ENCODE measurements around the gene NCF2.

NCF2 gene

DNA sequence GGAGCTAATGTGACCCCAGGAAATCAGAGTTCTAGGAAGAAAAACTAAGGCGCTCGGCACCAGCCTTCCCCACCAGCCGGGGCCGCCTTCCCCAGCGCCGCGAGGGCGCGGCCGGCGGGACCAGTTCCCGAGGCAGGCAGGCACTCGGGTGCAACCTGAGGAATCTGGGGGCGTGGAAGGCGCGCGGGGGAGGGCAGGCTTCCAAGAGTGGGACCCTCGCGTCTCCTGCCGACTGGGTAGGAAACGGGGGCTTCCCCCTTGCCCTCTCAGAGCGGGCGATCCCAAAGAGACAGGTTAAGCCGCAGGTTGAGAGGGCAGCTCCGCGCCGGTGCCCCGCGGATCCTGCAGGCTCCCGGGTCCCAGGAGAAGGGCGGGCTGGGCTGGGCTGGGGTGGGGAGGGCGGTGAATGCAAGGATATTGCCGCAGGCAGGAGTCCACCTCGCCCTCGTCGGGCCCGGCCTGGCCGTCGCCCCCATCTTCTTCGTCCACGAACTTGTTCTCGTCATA, 44.9 kb upstream of the NCF2 start:
- Histone ChIP-seq H3K27me3 (peaks cover 2% of the 10 kb centered on the region), H3K9me3 (no peaks in the 10 kb centered on the region), H3K4me1 (ENCODE audit: control insufficient read depth in 1 of 2, insufficient read depth in 1 of 2, low read depth in 1 of 2, low read length in 1 of 2) (peaks cover 51 to 59% of the 10 kb centered on the region in 2 experiments), H3K36me3 (peaks cover 28% of the 10 kb centered on the region), H3K4me3 (ENCODE audit: low read depth in 1 of 2, low read length in 1 of 2) (peak overlapping the region; percentile 71 to 77), H3K27ac (peak overlapping the region; percentile 98)
- no peak for TF ChIP-seq CTCF (IDR thresholded peaks at IDR 0.05)

DNA sequence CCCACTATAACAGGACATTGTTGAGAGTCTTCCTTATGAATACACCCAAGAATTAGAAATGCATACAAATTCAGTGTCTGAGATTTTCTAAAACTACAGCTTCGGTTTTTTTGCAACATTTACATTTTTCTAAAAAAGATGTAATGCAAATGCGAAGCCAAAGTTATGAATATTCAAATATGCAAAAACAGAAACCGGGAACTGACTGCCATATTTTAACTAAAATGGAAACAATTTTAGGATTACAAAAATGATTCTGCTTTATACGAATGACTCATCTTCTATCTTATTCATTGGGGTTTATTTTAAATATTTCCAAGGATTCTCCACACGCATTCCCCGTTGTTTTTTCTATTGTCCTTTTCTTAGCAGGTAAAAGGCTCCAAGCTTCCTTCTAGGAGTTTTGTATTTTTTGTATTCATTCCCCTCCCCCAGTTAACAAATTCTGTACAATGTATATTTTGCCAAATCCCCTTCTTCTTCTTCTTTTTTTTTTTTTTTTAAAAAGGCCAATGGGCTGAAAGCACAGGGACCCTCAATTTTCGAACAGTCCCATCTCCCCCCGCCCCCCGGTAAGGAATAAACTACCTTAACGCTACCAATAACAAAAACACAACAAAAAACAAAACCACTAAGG, 44.3 kb upstream of the NCF2 start:
- H3K27ac ChIP-seq, result peak overlapping the region; percentile 98
- H3K36me3 ChIP-seq, result peaks cover 34% of the 10 kb centered on the region
- H3K27me3 ChIP-seq, result peaks cover 2% of the 10 kb centered on the region
- peak overlapping the region; percentile 71 to 77 for H3K4me3 ChIP-seq (ENCODE audit: low read depth in 1 of 2, low read length in 1 of 2)
- H3K4me1 ChIP-seq (ENCODE audit: control insufficient read depth in 1 of 2, insufficient read depth in 1 of 2, low read depth in 1 of 2, low read length in 1 of 2), result peaks cover 57 to 64% of the 10 kb centered on the region in 2 experiments
- no peak for TF ChIP-seq CTCF (IDR thresholded peaks at IDR 0.05)
- no peaks in the 10 kb centered on the region for H3K9me3 ChIP-seq

GRCh38 chr1:183633676-183634343, 43.6 kb upstream of the NCF2 start:
- TF ChIP-seq CTCF (IDR thresholded peaks at IDR 0.05), result peak; percentile 66
- no peaks in the 10 kb centered on the region for H3K9me3 ChIP-seq
- H3K27ac ChIP-seq, result peak overlapping the region; percentile 98
- peaks cover 62 to 71% of the 10 kb centered on the region in 2 experiments for H3K4me1 ChIP-seq (ENCODE audit: control insufficient read depth in 1 of 2, insufficient read depth in 1 of 2, low read depth in 1 of 2, low read length in 1 of 2)
- H3K36me3 ChIP-seq, result peaks cover 42% of the 10 kb centered on the region
- H3K4me3 ChIP-seq (ENCODE audit: low read depth in 1 of 2, low read length in 1 of 2), result peak overlapping the region; percentile 71 to 77
- H3K27me3 ChIP-seq, result peaks cover 2% of the 10 kb centered on the region

- peaks cover 63 to 73% of the 10 kb centered on the region in 2 experiments for H3K4me1 ChIP-seq (ENCODE audit: control insufficient read depth in 1 of 2, insufficient read depth in 1 of 2, low read depth in 1 of 2, low read length in 1 of 2)
Observed at GRCh38 chr1:183632964-183633363, 42.7 kb upstream of the NCF2 start.

DNA sequence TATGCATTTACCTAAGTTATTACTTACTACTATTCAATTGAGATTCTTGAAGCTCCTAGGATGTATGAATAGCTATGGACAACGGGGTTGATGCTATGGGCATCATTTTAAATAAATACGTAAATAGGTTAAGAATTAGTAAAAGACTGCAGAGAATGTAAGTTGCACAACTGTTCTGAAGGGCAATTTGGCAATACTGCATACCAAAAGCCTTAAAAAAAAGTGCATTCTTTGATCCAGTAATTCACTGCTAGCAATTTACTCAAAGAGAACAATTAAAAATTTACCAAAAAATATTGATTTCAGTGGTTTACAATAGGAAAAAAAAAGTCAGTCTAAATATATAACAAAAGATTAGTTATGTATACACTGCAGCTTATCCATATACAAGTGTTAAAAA, 41.9 kb upstream of the NCF2 start:
- Histone ChIP-seq H3K4me1 (ENCODE audit: control insufficient read depth in 1 of 2, insufficient read depth in 1 of 2, low read depth in 1 of 2, low read length in 1 of 2) (peaks cover 70 to 77% of the 10 kb centered on the region in 2 experiments), H3K36me3 (peaks cover 58% of the 10 kb centered on the region), H3K4me3 (ENCODE audit: low read depth in 1 of 2, low read length in 1 of 2) (peak overlapping the region; percentile 71 to 77), H3K27me3 (no peaks in the 10 kb centered on the region), H3K27ac (peak overlapping the region; percentile 98), H3K9me3 (no peaks in the 10 kb centered on the region)
- no peak for TF ChIP-seq CTCF (IDR thresholded peaks at IDR 0.05)

More at GRCh38 chr1:183632964-183633363, 42.7 kb upstream of the NCF2 start:
- Histone ChIP-seq H3K27me3 (peaks cover 2% of the 10 kb centered on the region), H3K4me3 (ENCODE audit: low read depth in 1 of 2, low read length in 1 of 2) (peak overlapping the region; percentile 71 to 77), H3K9me3 (no peaks in the 10 kb centered on the region), H3K27ac (peak overlapping the region; percentile 98), H3K36me3 (peaks cover 50% of the 10 kb centered on the region)
- TF ChIP-seq CTCF (IDR thresholded peaks at IDR 0.05), result no peak
